ENCODE measurements around the gene CAV1. TPM values are rescaled to one million over a fixed set of nuclear protein-coding genes. Genes with fewer than 3 reads are reported as not detected.
A peak's percentile ranks its signal among the peaks of the same experiment; 100 is the strongest.

CAV1 gene
- total RNA-seq, 1 donor from 2014 or later = 6.1 TPM

GRCh38 chr7:116547347-116547746 lies 22.5 kb downstream of the CAV1 start:
- ChIA-PET POLR2A (no interaction called here), CTCF (no interaction called here)
- no peak overlapping the region for H3K4me3 Mint-ChIP-seq
- TF ChIP-seq CTCF (IDR thresholded peaks at IDR 0.05) = no peak
- H3K27me3 Mint-ChIP-seq = no peaks in the 10 kb centered on the region
- H3K4me1 Mint-ChIP-seq = peaks cover 8% of the 10 kb centered on the region
- no peak for DNase-seq
- no peak overlapping the region for H3K27ac Mint-ChIP-seq
- no peak for ATAC-seq (ENCODE audit: low read depth)
- H3K9me3 Mint-ChIP-seq = no peaks in the 10 kb centered on the region
- intact Hi-C loops (cut with micrococcal nuclease) = no loop called here
- H3K36me3 Mint-ChIP-seq (ENCODE audit: low read depth) = no peaks in the 10 kb centered on the region

GRCh38 chr7:116548506-116548905 lies 23.7 kb downstream of the CAV1 start:
- TF ChIP-seq CTCF (IDR thresholded peaks at IDR 0.05) = no peak
- Mint-ChIP-seq H3K36me3 (ENCODE audit: low read depth) (no peaks in the 10 kb centered on the region), H3K27me3 (peaks cover under 1% of the 10 kb centered on the region), H3K9me3 (no peaks in the 10 kb centered on the region), H3K27ac (no peak overlapping the region), H3K4me3 (no peak overlapping the region), H3K4me1 (peaks cover 8% of the 10 kb centered on the region)
- ATAC-seq (ENCODE audit: low read depth) = peak; percentile 65
- ChIA-PET POLR2A (no interaction called here), CTCF (no interaction called here)
- DNase-seq = no peak
- intact Hi-C loops (cut with micrococcal nuclease) = no loop called here

GRCh38 chr7:116549370-116549769 lies 24.5 kb downstream of the CAV1 start:
- no peaks in the 10 kb centered on the region for H3K36me3 Mint-ChIP-seq (ENCODE audit: low read depth)
- ATAC-seq (ENCODE audit: low read depth) = no peak
- intact Hi-C loops (cut with micrococcal nuclease) = no loop called here
- ChIA-PET CTCF (no interaction called here), POLR2A (no interaction called here)
- no peak overlapping the region for H3K4me3 Mint-ChIP-seq
- TF ChIP-seq CTCF (IDR thresholded peaks at IDR 0.05) = no peak
- H3K4me1 Mint-ChIP-seq = peaks cover 8% of the 10 kb centered on the region
- no peak for DNase-seq
- no peaks in the 10 kb centered on the region for H3K9me3 Mint-ChIP-seq
- no peak overlapping the region for H3K27ac Mint-ChIP-seq
- peaks cover 8% of the 10 kb centered on the region for H3K27me3 Mint-ChIP-seq

GRCh38 chr7:116551692-116552091 lies 26.9 kb downstream of the CAV1 start:
- Mint-ChIP-seq H3K4me1 (peaks cover 8% of the 10 kb centered on the region), H3K27ac (no peak overlapping the region), H3K4me3 (no peak overlapping the region), H3K27me3 (peaks cover 11% of the 10 kb centered on the region), H3K9me3 (no peaks in the 10 kb centered on the region), H3K36me3 (ENCODE audit: low read depth) (no peaks in the 10 kb centered on the region)
- intact Hi-C loops (cut with micrococcal nuclease) = no loop called here
- no peak for ATAC-seq (ENCODE audit: low read depth)
- no peak for TF ChIP-seq CTCF (IDR thresholded peaks at IDR 0.05)
- CTCF ChIA-PET = no interaction called here
- no peak for DNase-seq
- POLR2A ChIA-PET = no interaction called here

- no peak overlapping the region for H3K27ac Mint-ChIP-seq
- intact Hi-C loops (cut with micrococcal nuclease) = no loop called here
- H3K36me3 Mint-ChIP-seq (ENCODE audit: low read depth) = no peaks in the 10 kb centered on the region
- DNase-seq (no peak), ATAC-seq (ENCODE audit: low read depth) (no peak)
- peaks cover 8% of the 10 kb centered on the region for H3K4me1 Mint-ChIP-seq
- peaks cover 12% of the 10 kb centered on the region for H3K27me3 Mint-ChIP-seq
- no peaks in the 10 kb centered on the region for H3K9me3 Mint-ChIP-seq
- TF ChIP-seq CTCF (IDR thresholded peaks at IDR 0.05) = no peak
- POLR2A ChIA-PET = no interaction called here
- no peak overlapping the region for H3K4me3 Mint-ChIP-seq
- CTCF ChIA-PET = no interaction called here
Observed at GRCh38 chr7:116552602-116553001, 27.8 kb downstream of the CAV1 start.

Measured in activated B cell treated with CpG ODN at 0.5 μM for 24 hours (primary cell).